Measurements from ENCODE around the gene CREB5. TPM values are rescaled to one million over a fixed set of nuclear protein-coding genes. Genes with fewer than 3 reads are reported as not detected.

The CREB5 gene
- total and polyA plus RNA-seq, 2 of the 8 experiments (the other 6 are each of a cell fraction or from before 2014, with no cell fraction given): 2.4 to 2.7 TPM

- TF ChIP-seq, protein P1, sequence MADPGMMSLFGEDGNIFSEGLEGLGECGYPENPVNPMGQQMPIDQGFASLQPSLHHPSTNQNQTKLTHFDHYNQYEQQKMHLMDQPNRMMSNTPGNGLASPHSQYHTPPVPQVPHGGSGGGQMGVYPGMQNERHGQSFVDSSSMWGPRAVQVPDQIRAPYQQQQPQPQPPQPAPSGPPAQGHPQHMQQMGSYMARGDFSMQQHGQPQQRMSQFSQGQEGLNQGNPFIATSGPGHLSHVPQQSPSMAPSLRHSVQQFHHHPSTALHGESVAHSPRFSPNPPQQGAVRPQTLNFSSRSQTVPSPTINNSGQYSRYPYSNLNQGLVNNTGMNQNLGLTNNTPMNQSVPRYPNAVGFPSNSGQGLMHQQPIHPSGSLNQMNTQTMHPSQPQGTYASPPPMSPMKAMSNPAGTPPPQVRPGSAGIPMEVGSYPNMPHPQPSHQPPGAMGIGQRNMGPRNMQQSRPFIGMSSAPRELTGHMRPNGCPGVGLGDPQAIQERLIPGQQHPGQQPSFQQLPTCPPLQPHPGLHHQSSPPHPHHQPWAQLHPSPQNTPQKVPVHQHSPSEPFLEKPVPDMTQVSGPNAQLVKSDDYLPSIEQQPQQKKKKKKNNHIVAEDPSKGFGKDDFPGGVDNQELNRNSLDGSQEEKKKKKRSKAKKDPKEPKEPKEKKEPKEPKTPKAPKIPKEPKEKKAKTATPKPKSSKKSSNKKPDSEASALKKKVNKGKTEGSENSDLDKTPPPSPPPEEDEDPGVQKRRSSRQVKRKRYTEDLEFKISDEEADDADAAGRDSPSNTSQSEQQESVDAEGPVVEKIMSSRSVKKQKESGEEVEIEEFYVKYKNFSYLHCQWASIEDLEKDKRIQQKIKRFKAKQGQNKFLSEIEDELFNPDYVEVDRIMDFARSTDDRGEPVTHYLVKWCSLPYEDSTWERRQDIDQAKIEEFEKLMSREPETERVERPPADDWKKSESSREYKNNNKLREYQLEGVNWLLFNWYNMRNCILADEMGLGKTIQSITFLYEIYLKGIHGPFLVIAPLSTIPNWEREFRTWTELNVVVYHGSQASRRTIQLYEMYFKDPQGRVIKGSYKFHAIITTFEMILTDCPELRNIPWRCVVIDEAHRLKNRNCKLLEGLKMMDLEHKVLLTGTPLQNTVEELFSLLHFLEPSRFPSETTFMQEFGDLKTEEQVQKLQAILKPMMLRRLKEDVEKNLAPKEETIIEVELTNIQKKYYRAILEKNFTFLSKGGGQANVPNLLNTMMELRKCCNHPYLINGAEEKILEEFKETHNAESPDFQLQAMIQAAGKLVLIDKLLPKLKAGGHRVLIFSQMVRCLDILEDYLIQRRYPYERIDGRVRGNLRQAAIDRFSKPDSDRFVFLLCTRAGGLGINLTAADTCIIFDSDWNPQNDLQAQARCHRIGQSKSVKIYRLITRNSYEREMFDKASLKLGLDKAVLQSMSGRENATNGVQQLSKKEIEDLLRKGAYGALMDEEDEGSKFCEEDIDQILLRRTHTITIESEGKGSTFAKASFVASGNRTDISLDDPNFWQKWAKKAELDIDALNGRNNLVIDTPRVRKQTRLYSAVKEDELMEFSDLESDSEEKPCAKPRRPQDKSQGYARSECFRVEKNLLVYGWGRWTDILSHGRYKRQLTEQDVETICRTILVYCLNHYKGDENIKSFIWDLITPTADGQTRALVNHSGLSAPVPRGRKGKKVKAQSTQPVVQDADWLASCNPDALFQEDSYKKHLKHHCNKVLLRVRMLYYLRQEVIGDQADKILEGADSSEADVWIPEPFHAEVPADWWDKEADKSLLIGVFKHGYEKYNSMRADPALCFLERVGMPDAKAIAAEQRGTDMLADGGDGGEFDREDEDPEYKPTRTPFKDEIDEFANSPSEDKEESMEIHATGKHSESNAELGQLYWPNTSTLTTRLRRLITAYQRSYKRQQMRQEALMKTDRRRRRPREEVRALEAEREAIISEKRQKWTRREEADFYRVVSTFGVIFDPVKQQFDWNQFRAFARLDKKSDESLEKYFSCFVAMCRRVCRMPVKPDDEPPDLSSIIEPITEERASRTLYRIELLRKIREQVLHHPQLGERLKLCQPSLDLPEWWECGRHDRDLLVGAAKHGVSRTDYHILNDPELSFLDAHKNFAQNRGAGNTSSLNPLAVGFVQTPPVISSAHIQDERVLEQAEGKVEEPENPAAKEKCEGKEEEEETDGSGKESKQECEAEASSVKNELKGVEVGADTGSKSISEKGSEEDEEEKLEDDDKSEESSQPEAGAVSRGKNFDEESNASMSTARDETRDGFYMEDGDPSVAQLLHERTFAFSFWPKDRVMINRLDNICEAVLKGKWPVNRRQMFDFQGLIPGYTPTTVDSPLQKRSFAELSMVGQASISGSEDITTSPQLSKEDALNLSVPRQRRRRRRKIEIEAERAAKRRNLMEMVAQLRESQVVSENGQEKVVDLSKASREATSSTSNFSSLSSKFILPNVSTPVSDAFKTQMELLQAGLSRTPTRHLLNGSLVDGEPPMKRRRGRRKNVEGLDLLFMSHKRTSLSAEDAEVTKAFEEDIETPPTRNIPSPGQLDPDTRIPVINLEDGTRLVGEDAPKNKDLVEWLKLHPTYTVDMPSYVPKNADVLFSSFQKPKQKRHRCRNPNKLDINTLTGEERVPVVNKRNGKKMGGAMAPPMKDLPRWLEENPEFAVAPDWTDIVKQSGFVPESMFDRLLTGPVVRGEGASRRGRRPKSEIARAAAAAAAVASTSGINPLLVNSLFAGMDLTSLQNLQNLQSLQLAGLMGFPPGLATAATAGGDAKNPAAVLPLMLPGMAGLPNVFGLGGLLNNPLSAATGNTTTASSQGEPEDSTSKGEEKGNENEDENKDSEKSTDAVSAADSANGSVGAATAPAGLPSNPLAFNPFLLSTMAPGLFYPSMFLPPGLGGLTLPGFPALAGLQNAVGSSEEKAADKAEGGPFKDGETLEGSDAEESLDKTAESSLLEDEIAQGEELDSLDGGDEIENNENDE (IDR thresholded peaks at IDR 0.05; ENCODE audit: insufficient replicate concordance, low read length): no peak
- no peak for TF ChIP-seq BRCA1 (IDR thresholded peaks at IDR 0.05; ENCODE audit: low read depth, low read length)
- no peak for TF ChIP-seq SAP30 (IDR thresholded peaks at IDR 0.05; ENCODE audit: insufficient read depth, insufficient replicate concordance, low read length)
- TF ChIP-seq EZH2 (IDR thresholded peaks at IDR 0.05; ENCODE audit: low read depth, low read length, severe bottlenecking): no peak
- TF ChIP-seq CHD2 (IDR thresholded peaks at IDR 0.05; ENCODE audit: low read length): no peak
- no peak for TF ChIP-seq ZNF274 (IDR thresholded peaks at IDR 0.05; ENCODE audit: borderline replicate concordance, extremely low read depth, low read length)
Measured at GRCh38 chr7:28573651-28574301, 161.5 kb downstream of the CREB5 start (continued).
